ENCODE measurements around the gene CCNQ. TPM values are rescaled to one million over a fixed set of nuclear protein-coding genes. Genes with fewer than 3 reads are reported as not detected.

The CCNQ gene
- total RNA-seq, 1 experiment from 2014 or later: 20.3 TPM

GRCh38 chrX:153612413-153612812 lies 13.5 kb upstream of the CCNQ start:
- H3K79me2 ChIP-seq (ENCODE audit: insufficient read depth, low read length): no peaks in the 10 kb centered on the region
- H3K9ac ChIP-seq (ENCODE audit: low read length): no peak overlapping the region
- H2AFZ ChIP-seq (ENCODE audit: low read depth, low read length, poor library complexity, severe bottlenecking): no peak overlapping the region
- no peak overlapping the region for H3K4me2 ChIP-seq (ENCODE audit: low read length)
- no peaks in the 10 kb centered on the region for H3K36me3 ChIP-seq (ENCODE audit: control insufficient read depth in 1 of 2, insufficient read depth in 2 of 2, low read length in 2 of 2)
- ATAC-seq (no peak), DNase-seq (ENCODE audit: low read depth, low spot score) (no peak)
- H3K27me3 ChIP-seq (ENCODE audit: insufficient read depth, low read length): peaks cover 6% of the 10 kb centered on the region; the same call in 1 of the 2 replicates
- H3K4me3 ChIP-seq (replicated peaks in 1 of 2; ENCODE audit: low read depth in 1 of 2, low read length in 2 of 2): no peak overlapping the region
- POLR2A ChIA-PET: no interaction called here
- TF ChIP-seq YY1 (IDR thresholded peaks at IDR 0.05; ENCODE audit: extremely low read depth, insufficient replicate concordance, low read depth, low read length): no peak
- TF ChIP-seq FOSL1 (IDR thresholded peaks at IDR 0.05; ENCODE audit: low read depth): no peak
- TF ChIP-seq SRF (IDR thresholded peaks at IDR 0.05; ENCODE audit: low read depth): no peak
- no peak for TF ChIP-seq CTCF (IDR thresholded peaks at IDR 0.05 in 2 of 3, conservative IDR thresholded peaks at IDR 0.05 in 1 of 3; ENCODE audit: borderline replicate concordance in 1 of 3, insufficient read depth in 1 of 3, low read depth in 2 of 3, low read length in 2 of 3)
- no peak for TF ChIP-seq CBX3 (IDR thresholded peaks at IDR 0.05; ENCODE audit: low read depth)
- TF ChIP-seq ZBTB33 (IDR thresholded peaks at IDR 0.05; ENCODE audit: extremely low read depth, insufficient replicate concordance, low read length): no peak
- TF ChIP-seq POLR2AphosphoS5 (IDR thresholded peaks at IDR 0.05; ENCODE audit: low read depth, low read length): no peak
- TF ChIP-seq, protein P1, sequence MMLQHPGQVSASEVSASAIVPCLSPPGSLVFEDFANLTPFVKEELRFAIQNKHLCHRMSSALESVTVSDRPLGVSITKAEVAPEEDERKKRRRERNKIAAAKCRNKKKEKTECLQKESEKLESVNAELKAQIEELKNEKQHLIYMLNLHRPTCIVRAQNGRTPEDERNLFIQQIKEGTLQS (IDR thresholded peaks at IDR 0.05): no peak
- no peak for TF ChIP-seq ZFX (IDR thresholded peaks at IDR 0.05)
- no peak for TF ChIP-seq EZH2 (IDR thresholded peaks at IDR 0.05)
- TF ChIP-seq ZNF274 (IDR thresholded peaks at IDR 0.05; ENCODE audit: low read depth, low read length): no peak
- TF ChIP-seq REST (IDR thresholded peaks at IDR 0.05; ENCODE audit: low read depth): no peak
- TF ChIP-seq EGR1 (IDR thresholded peaks at IDR 0.05; ENCODE audit: low read depth): no peak
- TF ChIP-seq SP1 (IDR thresholded peaks at IDR 0.05; ENCODE audit: low read depth): no peak
- TF ChIP-seq, protein P2, sequence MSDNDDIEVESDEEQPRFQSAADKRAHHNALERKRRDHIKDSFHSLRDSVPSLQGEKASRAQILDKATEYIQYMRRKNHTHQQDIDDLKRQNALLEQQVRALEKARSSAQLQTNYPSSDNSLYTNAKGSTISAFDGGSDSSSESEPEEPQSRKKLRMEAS (IDR thresholded peaks at IDR 0.05): no peak
- no peak for TF ChIP-seq SIN3A (IDR thresholded peaks at IDR 0.05; ENCODE audit: low read depth)
- no peak for TF ChIP-seq EZH2phosphoT487 (IDR thresholded peaks at IDR 0.05; ENCODE audit: borderline replicate concordance)
- H3K9me2 ChIP-seq (ENCODE audit: insufficient read depth): no peaks in the 10 kb centered on the region
- RAD21 ChIA-PET (ENCODE audit: low non-redundant PET in 1 of 2, low total read pairs in 2 of 2, uncharacterized antibody in 2 of 2, unreplicated experiment in 2 of 2): no interaction called here
- intact Hi-C loops (cut with micrococcal nuclease): loop anchor here (10.0 kb wide), 1 partner anchor 52 kb away; no protein-coding TSS in a partner anchor
- H4K20me1 ChIP-seq (ENCODE audit: insufficient read depth): no peaks in the 10 kb centered on the region
- H3K4me1 ChIP-seq (ENCODE audit: control insufficient read depth in 1 of 2, insufficient read depth in 2 of 2, low read length in 2 of 2): no peaks in the 10 kb centered on the region
- BruUV-seq (replicated peaks): no TSS peak
- CTCF ChIA-PET: interaction anchor here (0.7 kb wide), 1 partner anchor 54 kb away, joined by 3 read pairs; no protein-coding TSS in a partner anchor
- no peaks in the 10 kb centered on the region for H3K9me3 ChIP-seq (ENCODE audit: control insufficient read depth in 1 of 2, insufficient read depth in 1 of 2, low read depth in 1 of 2, low read length in 2 of 2)
- no peak overlapping the region for H3K27ac ChIP-seq (ENCODE audit: low read depth, low read length)
